Measurements from ENCODE around the gene XPNPEP1.

Gene XPNPEP1

GRCh38 chr10:109820620-109821405, 102.5 kb downstream of the XPNPEP1 start:
- TF ChIP-seq POU6F1 (CRISPR knock-in tag; IDR thresholded peaks at IDR 0.05; ENCODE audit: borderline replicate concordance, low read depth) (no peak), CSDC2 (CRISPR knock-in tag; IDR thresholded peaks at IDR 0.05) (no peak), ZC3H10 (CRISPR knock-in tag; IDR thresholded peaks at IDR 0.05) (no peak), PPARA (CRISPR knock-in tag; IDR thresholded peaks at IDR 0.05; ENCODE audit: borderline replicate concordance) (no peak), TOX (CRISPR knock-in tag; IDR thresholded peaks at IDR 0.05; ENCODE audit: borderline replicate concordance) (no peak), ZFP30 (CRISPR knock-in tag; IDR thresholded peaks at IDR 0.05) (no peak), CSRNP3 (CRISPR knock-in tag; IDR thresholded peaks at IDR 0.05) (no peak), CREB5 (CRISPR knock-in tag; IDR thresholded peaks at IDR 0.05; ENCODE audit: low read depth) (no peak), TCF4 (CRISPR knock-in tag; IDR thresholded peaks at IDR 0.05; ENCODE audit: borderline replicate concordance) (no peak), ISL1 (CRISPR knock-in tag; IDR thresholded peaks at IDR 0.05) (no peak)

GRCh38 chr10:109819807-109820206, 103.5 kb downstream of the XPNPEP1 start:
- no peak for TF ChIP-seq BACH2 (CRISPR knock-in tag; IDR thresholded peaks at IDR 0.05; ENCODE audit: borderline replicate concordance)
- no peak for TF ChIP-seq POU6F1 (CRISPR knock-in tag; IDR thresholded peaks at IDR 0.05; ENCODE audit: borderline replicate concordance, low read depth)
- TF ChIP-seq PATZ1 (CRISPR knock-in tag; IDR thresholded peaks at IDR 0.05; ENCODE audit: borderline replicate concordance) = no peak
- TF ChIP-seq ZNF8 (CRISPR knock-in tag; IDR thresholded peaks at IDR 0.05) = no peak
- no peak for TF ChIP-seq ZNF70 (CRISPR knock-in tag; IDR thresholded peaks at IDR 0.05)
- no peak for TF ChIP-seq CSDC2 (CRISPR knock-in tag; IDR thresholded peaks at IDR 0.05)
- TF ChIP-seq ZFP30 (CRISPR knock-in tag; IDR thresholded peaks at IDR 0.05) = no peak
- no peak for TF ChIP-seq CREB5 (CRISPR knock-in tag; IDR thresholded peaks at IDR 0.05; ENCODE audit: low read depth)
- ATAC-seq = no peak

More at GRCh38 chr10:109820620-109821405, 102.5 kb downstream of the XPNPEP1 start:
- no peak for ATAC-seq

Measured in SK-N-SH treated with all-trans-retinoic acid at 6 μM for 48 hours (cell line).